GM19397 (cell line): ENCODE measurements around the gene SV2C.

Experiments used
- ATAC-seq: cut with Tn5 transposase; IDR thresholded peaks from one replicate; pipeline ENCODE4 v1.9.1; 2021; ENCODE audit warnings: mild to moderate bottlenecking, moderate library complexity; ENCODE audit not compliant: unreplicated experiment

Gene SV2C

DNA sequence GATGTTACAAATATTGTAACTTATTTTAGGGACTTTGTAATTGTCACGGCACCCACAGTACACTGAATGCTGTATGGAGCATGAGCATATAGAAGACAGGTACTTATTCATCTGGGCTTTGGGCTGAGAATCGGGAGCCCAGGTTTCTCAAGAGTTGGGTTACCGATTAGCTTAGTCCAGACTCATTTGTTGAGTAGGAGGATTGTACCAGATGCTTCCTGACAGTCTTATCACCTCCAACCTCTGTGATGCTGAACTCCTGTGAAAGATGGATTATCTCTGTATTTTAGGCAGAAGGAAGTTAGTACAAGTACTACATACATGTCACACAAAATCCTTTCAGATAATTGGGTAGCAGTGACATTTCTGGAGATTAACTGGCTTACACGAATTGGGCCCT is 79.2 kb downstream of the SV2C start:
- ATAC-seq: no peak

DNA sequence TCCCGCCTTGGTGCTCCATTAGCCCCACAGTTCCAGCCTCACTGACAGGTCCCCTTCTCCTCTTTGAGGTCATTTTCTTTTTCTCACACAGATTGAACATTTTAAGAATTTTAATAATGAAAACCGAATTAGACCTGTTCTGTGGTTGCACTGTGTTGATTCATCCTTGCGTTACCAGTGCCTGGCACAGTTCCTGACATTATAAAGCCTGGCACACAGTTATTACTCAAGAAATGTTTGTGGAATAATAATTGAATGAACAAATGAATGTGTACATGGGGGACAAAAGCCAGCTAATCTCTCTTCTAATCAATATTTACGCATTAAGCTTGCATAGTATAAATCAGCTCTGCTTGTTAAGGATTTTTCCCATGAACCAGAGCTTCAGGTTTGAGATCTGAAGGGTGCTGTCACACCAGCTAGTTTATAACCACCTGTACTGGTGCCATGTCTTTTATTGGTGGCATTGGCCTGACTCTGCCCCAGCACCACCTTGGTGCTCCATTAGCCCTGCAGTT is 80.0 kb downstream of the SV2C start:
- ATAC-seq: no peak

GRCh38 chr5:76165029-76165428 is 81.8 kb downstream of the SV2C start:
- ATAC-seq: no peak

- no peak for ATAC-seq
These were observed 82.7 kb downstream of the SV2C start for GRCh38 chr5:76165711-76166374.

GRCh38 chr5:76166886-76167576 is 83.8 kb downstream of the SV2C start:
- no peak for ATAC-seq

DNA sequence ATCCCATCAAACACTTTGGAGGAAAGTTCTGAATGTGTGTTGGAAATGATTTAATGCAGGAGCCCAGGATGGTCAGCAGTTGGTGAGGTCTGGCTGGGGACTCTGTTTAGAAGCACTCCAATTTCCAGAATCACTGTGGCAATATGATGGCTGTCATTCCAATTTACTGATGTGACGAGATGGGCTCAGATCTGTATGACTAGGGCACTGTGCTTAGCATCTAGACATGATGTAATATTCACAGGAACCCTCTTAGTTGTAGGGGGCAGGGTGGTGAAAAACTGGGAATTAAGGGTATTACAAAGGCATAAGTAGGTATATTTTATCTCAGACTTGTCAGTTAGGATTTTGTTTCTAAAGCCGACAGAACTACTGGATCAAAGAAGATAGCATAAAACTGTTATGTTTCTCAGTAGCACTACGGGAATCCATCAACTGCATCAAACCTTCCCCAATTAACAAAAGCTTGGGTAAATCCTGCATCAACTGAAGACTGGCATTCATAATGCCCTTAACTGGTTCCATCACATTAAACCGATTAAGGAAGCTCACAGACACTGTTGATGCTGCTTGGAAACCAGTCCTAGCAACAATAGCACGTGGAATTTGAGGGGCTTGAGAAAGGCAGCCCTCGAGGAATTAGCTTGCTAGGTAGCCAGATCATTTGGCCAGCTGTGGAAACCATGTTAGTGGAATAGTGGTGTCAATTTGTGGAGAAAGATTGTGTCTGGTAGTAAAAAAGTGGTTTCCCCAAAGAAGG is 86.1 kb downstream of the SV2C start:
- no peak for ATAC-seq

DNA sequence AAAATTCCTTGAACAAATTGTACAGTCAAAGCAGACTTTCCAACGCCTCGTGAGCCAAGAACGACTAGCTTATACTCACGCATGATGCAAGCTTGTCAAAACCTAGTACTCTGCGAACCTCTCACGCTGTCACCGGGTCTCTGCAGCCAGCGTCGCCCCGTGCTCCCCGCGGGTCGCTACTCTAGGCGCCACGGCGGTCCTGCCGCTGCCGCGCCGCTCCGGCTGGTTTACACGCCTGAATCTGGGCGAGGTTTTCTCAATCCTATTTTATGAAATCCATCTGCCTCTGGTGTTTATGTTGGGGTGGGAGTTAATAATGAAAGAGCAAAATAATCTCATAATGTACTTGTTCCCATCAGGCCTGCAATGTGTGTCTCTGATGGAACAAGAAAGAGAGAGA is 90.9 kb downstream of the SV2C start:
- ATAC-seq: no peak

DNA sequence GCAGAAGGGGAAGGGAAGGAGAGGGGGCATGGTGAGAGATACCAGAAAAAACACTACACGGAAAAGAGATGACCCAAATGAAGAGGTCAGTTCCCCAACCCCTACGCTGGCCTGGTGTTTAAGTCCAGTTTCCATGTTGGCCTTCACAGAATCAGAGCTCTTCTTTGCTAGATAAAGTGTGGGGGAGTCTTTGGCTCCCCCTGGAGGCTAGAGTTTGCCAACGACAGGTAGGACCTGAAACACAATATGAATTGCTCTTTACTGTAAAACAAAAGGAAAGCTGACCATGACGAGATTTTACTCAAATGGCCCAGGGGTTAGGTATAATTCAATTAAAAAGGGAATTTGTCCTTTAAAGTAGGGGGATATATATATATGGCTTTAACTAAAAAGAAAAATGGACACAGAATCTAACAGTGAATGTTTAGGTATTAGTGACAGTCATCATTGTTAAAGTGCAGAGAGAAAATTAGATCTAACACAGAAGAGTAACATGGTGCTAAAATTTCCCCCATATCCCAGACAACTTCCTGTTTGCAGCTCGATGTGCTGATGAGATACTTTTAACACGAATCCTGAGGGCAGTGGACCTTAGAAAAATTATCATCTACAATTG is 92.0 kb downstream of the SV2C start:
- no peak for ATAC-seq

GRCh38 chr5:76175821-76176403 is 92.7 kb downstream of the SV2C start:
- ATAC-seq: peak; percentile 70

DNA sequence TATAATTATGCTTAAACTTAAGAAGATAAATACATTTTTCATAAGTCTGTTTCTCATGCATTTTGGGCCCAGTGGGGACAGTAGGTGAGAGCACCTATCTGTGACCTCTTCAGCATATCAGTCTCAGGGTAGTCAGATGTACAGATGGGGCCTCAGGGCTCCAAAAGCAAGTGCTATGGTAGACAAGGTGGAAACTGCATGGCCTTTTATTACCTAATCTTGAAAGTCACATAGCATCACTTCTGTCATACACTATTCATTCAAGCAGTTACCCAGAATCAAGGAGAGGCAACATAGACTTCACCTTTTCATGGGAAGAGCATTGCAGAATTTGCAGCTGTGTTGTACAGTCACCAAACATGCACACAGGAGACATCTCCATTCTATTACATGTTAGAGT is 94.8 kb downstream of the SV2C start:
- no peak for ATAC-seq

- no peak for ATAC-seq
These were observed 95.7 kb downstream of the SV2C start for GRCh38 chr5:76178913-76179312.

DNA sequence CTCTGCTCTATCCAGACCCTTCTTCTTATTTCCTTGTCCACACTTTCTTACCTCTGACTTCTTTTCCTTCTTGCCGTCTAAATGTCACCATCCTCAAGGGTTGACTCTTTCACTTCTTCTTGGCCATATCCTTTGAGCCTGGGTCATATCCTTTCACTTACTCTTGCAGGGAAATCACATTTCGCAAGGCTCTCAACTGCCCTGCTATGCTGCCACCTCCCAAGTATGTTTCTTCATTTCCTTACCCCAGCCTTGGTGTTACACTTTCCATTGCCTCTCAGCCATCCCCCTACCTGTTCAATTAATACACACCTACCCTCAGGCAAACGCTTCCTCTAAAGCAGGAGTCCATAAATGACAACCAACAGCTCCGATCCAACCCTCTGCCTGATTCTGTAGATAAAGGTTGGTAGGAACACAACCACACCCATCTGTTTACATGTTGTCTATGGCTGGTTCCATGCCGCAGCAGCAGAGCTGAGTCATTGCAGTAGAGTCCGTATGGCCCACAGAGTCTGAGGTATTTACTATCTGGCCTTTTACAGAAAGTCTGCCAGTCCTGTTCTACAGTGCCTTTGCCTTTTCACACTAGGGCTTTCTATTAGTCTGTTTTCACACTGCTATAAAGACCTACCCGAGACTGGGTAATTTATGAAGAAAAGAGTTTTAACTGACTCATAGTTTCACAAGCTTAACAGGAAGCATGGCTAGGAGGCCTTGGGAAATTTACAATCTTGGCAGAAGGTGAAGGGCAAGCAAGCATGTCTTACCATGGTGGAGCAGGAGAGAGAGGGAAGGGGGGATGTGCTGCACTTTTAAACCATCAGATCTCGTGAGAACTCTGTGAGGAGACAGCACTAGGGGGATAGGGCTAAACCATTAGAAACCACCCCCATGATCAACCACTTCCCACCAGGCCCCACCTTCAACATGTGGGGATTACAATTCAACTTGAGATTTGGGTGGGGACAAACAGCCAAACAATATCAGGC is 97.9 kb downstream of the SV2C start:
- no peak for ATAC-seq

DNA sequence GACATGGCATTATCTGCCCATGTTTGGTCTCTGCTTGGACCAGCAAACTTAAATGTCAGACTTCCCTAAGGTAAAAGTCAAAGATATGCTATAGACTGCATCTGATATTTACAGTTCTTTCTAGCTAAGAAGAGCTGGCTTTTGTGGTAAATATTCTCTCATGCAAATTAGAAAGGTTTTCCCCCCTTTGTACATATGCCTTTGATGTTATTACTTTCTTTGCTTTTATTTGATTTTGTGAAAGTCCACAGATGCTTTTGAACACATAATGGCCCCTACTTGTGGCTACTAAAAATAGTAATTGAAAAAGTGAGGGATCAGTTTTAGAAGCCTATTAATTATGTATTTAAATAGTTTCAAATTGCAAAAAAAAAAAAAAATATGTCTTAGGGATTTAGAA is 104.2 kb downstream of the SV2C start:
- ATAC-seq: no peak

GRCh38 chr5:76190356-76190755 is 107.2 kb downstream of the SV2C start:
- ATAC-seq: no peak

GRCh38 chr5:76192837-76193236 is 109.7 kb downstream of the SV2C start:
- ATAC-seq: no peak

GRCh38 chr5:76193635-76194034 is 110.5 kb downstream of the SV2C start:
- no peak for ATAC-seq

DNA sequence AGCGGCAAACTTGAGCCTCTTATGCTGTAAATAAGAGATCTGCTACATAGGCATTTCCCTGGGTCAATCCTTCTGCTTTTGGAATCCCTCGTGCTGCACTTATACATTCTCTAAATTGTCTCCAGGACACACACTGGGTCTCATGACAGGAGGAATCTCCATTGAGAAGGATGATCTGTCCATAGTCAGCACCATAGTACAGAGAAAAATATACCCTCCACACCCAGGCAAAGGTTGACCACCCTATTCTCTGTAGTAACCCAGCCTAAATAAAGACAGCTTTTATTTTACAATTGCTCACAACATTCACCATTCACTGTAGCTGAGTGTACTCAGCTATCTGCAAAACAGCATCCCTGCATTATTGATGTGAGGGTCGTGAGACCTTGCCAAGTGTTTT is 111.2 kb downstream of the SV2C start:
- no peak for ATAC-seq

- ATAC-seq: no peak
These were observed 113.3 kb downstream of the SV2C start for GRCh38 chr5:76196457-76196856.

DNA sequence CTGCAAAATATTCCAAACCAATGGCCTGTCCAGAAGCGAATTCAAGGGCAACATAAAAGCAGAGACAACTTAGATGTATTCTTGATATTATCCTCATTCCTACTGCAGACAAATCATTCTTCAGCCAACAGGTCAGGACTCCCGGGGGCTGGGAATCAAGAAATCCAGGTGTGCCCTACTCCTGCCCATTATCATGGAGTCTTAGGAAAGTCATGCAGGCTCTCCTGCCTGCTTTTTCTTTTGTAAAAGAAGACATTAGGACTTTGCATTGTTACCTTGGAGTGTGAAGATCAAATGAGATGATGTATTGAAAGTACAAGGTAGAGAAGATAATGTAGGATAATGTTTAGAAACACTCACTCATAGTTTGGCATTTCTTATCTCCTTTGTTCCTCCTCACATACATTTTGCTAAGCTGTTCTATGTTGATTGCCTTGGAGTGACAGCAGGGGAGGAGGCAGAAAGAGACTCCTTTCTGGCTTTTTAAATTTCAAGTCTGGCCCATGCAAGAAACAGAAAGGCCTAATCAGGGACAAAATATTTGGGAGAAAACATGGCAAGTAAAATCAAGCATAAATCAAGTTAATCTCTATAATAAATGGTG is 113.8 kb downstream of the SV2C start:
- ATAC-seq: no peak
